ENCODE measurements around the gene ZKSCAN4.

The ZKSCAN4 gene

GRCh38 chr6:28252009-28252975 lies at the start of gene ZKSCAN4:
ZKSCAN4 (minus strand) TSS chr6:28252269; CDS start chr6:28251980, 289 bp downstream.
- peak; percentile 83 for DNase-seq

DNA sequence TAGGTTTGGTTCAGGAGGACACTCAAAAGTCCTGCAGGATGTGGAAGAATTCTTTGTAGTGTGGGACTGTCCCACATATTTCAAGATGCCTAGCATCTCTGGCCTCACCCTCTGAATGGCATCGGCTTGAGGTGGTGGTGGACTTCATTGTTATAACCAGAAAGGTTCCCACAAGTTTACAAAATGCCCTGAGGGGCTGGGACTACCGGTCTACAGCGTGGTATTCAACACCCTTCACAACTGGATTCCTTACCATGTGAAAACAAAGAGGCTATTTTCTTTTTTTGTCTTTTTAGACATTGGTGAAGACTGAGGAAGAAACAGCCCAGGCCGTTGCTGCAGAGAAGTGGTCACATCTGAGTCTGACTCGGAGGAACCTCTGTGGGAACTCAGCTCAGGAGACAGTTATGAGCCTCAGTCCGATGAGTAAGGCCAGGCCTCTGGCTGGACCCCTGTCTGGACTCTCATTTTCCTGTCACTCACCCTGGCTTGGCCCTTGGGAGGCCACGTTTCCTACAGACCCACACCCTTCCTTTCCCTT lies 44.5 kb upstream of the ZKSCAN4 start:
- no peak for DNase-seq

DNA sequence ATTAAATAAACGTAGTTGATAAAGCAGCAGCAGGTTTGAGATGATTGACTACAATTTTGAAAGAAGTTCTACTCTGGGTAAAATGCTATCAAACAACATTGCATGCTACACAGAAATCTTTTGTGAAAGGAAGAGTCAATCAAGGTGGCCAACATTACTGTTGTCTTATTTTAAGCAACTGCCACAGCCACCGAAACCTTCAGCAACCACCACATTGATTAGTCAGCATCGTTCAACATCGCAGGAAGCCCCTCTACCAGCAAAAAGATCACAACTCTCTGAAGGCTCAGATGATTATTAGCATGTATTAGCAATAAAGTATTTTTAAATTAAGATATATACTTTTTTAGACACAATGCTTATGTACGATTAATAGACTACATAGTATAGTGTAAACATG lies 43.3 kb upstream of the ZKSCAN4 start:
- no peak for DNase-seq

GRCh38 chr6:28291573-28291972 lies 39.5 kb upstream of the ZKSCAN4 start:
- no peak for DNase-seq

GRCh38 chr6:28282926-28283325 lies 30.9 kb upstream of the ZKSCAN4 start:
- no peak for DNase-seq

GRCh38 chr6:28281288-28282064 lies 29.4 kb upstream of the ZKSCAN4 start, which contains the start of gene PGBD1:
PGBD1 (plus strand) TSS chr6:28281572; CDS start chr6:28283814, 2,242 bp downstream.
- DNase-seq: peak; percentile 29

- no peak for DNase-seq
These were observed 28.7 kb upstream of the ZKSCAN4 start for GRCh38 chr6:28280595-28281287.

DNA sequence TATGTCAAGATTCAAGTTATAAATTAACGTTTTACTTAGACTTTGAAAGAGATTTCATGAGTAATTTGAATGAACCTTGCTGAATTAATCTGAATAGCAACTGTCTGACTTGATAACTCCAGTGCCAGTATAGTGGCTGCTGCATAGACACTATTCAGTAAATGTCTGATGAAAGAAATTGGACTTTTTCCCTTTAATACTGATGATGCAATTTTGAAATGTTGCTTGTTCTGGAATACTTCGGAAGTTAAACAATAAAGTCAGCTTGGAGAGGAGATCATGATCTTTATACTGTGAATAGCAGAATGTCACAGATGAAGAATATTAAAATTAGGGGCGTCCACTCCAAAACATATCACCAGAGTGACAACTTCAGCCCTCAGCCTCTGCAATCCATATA lies 25.7 kb upstream of the ZKSCAN4 start:
- no peak for DNase-seq

DNA sequence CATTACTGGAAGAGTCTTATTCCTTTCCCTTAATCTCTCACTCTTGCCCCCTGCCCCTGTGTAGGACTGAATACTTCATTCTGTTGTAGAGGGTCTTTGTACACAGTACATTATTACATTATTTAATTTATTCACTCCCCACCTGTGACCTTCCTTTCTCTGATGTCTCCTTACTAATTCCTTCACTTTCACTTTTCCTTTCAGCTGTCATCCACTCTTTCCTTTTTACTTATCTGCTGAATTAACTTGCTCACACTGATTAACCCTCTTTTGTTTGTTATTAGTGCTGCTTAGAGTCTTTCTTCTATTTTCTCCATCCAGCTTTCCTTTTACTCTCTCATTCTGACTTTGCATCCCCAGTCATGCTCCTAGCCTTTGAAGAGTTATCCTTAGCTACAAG lies 22.8 kb upstream of the ZKSCAN4 start:
- DNase-seq: no peak

DNA sequence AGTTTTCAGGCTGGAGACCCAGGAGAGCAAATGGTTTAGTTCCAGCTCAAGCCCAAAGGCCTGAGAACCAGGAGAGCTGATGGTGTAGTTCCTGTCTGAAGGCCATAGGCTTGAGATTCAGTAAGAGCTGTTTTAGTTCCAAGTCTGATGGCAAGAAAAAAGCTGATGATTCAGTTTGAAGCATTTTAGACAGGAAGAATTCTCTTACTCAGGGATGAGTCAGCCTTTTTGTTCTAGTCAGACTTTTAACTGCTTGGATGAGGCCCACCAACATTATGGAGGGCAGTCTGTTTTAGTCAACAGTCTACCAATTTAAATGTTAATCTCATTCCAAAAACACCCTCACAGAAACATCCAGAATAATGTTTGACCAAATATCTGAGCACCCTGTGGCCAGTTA lies 17.4 kb upstream of the ZKSCAN4 start:
- no peak for DNase-seq

DNA sequence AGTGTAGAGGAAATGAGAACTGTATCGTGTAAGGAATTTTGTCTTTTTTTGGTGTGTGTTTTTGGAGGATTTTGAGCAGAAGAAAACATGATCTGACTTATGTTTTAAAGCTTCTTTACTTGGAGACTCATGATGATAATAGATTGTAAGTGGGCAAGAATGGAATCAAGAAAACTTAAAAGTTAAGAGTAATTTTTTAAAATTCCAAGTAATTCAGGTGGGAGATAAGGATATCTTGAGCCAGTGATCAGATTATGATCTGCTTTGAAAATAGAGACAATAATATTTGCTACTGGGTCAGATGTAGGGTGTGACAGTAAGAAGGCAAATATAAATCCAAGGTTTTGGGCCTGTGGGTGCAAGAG lies 15.6 kb upstream of the ZKSCAN4 start:
- no peak for DNase-seq

DNA sequence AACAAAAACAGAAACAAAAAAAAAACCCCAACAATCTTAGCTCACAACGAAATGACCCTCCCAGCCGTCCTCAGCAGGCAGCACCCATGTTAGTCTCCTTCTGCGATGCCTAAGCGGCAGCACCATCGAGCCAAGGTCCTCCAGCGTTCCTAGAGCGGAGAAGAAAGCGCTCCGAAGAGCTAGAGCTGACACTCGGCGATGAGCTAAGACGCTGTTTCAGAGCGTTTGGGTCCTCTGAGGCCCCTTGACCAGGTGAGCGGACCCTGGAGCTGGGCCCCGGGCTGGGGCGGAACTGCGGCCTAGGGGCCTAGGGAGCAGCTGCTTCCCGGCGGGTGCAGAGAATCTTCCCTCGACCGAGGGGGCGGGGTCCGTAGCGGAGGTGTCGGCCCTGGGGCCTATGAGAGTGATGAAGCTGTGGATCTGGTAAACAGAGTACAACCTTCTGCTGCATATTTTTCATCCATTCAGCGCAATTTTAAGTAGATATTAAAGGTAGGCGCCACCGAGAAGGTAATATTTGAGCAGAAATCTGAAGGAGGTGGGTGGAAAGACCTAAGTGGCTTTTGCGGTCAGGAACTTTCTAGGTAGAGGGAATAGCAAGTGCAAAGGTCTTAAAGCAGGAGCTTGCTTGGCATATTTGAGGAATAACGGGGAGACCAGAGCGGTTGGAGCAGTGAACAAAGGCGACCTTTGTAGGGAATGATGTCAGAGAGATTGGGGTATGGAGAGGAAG lies 15.1 kb upstream of the ZKSCAN4 start, which contains the start of gene ZSCAN26:
TSS of gene ZSCAN26 (plus strand) at position 182 of the 733 bp plus-strand sequence. CDS start 4,777 bp downstream, outside the sequence.
- peak; percentile 87 for DNase-seq

- DNase-seq: no peak
These were observed 14.5 kb upstream of the ZKSCAN4 start for GRCh38 chr6:28266563-28266961.

- DNase-seq: no peak
These were observed 12.8 kb upstream of the ZKSCAN4 start for GRCh38 chr6:28264834-28265401.

DNA sequence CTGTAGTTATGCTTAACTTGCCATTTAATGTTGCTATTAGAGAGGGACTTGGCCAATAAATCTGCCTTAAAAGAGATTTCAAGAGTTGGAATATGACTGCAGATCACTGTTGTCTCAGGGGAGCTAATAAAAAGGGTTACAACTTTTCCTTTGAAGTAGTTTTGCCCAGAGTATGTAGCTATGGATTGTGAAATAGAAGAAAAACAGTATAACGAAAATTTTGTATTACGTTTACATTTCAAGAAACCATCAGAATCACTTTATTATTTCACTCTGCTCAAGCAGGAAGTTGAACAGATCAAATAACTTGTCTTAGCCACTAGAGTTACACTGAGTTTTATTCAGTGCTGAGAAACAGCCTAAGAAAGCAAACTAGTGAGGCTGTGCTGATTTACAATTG lies 11.9 kb upstream of the ZKSCAN4 start:
- DNase-seq: no peak

GRCh38 chr6:28258877-28259777 lies 7.1 kb upstream of the ZKSCAN4 start, which contains the start of gene NKAPL:
NKAPL (plus strand) TSS chr6:28259297; CDS start chr6:28259372, 75 bp downstream.
- DNase-seq: peak; percentile 50

DNA sequence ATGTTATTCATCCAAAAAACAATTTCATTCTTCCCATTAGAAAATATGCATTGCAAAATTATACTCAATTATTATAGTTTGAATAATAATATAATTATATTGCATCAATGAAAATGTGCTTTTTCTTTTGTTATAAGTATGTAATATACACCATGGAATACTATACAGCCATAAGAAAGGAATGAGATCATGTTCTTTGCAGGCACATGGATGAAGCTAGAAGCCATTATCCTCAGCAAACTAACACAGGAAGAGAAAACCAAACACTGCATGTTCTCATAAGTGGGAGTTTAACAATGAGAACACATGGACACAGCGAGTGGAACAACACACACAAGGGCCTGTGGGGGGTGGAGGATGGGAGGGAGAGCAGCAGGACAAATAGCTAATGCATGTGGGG lies 5.0 kb upstream of the ZKSCAN4 start:
- no peak for DNase-seq

GRCh38 chr6:28254121-28254519 lies 2.1 kb upstream of the ZKSCAN4 start:
- no peak for DNase-seq

DNA sequence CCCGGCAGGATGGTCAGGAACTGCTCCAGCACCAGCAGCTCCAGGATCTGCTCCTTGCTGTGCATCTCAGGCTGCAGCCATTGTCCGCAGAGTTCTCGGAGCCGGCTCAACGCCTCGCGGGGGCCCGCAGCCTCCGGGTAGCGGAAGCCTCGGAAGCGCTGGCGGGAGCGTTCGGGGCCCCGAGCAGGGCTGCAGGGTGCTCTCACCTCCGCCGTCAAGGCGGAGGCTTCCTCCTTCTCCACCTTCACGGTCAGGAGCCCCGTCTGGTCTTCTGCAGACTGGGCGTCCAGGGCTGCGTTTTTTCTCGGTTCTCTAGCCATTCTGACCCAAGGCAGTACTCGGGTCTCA lies 434 bp downstream of the ZKSCAN4 start:
- DNase-seq: peak; percentile 27

DNA sequence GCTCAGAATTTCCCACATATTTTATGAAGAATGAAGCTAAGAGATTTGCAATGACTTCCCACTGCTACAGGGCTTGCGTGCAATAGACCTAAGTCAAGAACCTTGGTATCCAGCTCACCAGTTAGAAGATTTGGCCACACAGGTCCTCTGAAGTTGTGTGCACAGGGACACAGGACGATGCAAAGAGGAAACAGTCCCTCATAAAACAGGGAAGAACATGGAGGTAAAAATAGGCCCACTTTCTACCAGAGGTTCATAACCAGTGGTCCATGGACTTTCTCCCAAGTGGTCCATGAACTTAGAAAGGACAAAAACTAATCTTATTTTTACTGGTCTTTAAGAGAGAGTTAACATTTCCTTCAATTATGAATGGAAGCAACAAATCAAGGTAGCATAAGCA lies 1.3 kb downstream of the ZKSCAN4 start:
- no peak for DNase-seq

DNA sequence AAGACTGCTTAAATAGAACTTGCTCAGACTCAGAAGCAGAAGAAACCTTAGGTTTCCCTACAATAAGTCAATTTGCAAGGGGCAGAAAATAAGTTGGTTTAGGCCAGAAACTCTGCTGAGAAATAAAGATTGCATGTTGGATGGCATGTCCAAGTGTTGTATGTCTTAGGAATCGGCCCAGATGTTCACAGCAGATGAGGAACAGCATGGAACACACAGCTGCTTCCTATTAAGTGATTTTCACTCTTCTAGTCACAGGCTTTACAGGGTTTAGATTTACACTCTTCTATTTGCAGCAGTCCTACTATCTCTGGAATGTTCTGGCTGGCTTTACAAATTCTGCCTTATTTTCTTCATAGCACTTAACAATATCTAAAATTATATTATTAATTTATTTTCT lies 3.2 kb downstream of the ZKSCAN4 start:
- no peak for DNase-seq

All from activated gamma-delta T cell treated with Interleukin-2 at 50 U/mL for 16 hours (primary cell).